ENCODE data around the gene TAS2R19. TPM values are rescaled to one million over a fixed set of nuclear protein-coding genes. Genes with fewer than 3 reads are reported as not detected.

The TAS2R19 gene
- total RNA-seq, 2 donors from 2014 or later = 3.0 to 4.2 TPM

DNA sequence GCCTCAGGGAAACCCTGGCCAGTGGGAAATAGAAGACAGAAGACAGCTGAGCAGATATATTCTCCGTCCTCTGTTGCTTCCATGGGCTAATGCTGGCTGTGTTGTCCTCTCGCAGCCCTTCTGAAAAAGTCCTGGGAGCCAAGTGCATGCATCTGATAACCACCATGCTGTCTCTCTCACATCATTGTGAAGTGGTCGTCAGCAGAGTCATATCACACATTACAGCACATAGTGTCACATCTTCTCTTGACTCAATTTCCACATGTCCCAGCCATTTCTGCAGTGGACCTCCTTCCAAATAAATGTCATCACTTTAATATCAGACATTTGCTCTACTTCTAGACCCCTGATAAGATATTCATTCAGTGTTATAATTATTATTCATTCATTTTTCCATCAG lies 28.1 kb downstream of the TAS2R19 start:
- ATAC-seq (no peak), DNase-seq (no peak)
- no peak overlapping the region for H3K27ac ChIP-seq
- no peak for TF ChIP-seq CTCF (IDR thresholded peaks at IDR 0.05)
- TF ChIP-seq POLR2A (IDR thresholded peaks at IDR 0.05) = no peak
- H3K9me3 ChIP-seq = no peaks in the 10 kb centered on the region
- no peaks in the 10 kb centered on the region for H3K4me1 ChIP-seq
- H3K4me3 ChIP-seq = no peak overlapping the region
- intact Hi-C loops (cut with DNase I) = no loop called here
- no peaks in the 10 kb centered on the region for H3K27me3 ChIP-seq
- no peaks in the 10 kb centered on the region for H3K36me3 ChIP-seq (replicated peaks in 1 of 2; ENCODE audit: insufficient read depth in 1 of 2, low read depth in 2 of 2)
- 91 to 100% methylated on average over 3 of the region's 3 CpGs for WGBS, 2 donors

DNA sequence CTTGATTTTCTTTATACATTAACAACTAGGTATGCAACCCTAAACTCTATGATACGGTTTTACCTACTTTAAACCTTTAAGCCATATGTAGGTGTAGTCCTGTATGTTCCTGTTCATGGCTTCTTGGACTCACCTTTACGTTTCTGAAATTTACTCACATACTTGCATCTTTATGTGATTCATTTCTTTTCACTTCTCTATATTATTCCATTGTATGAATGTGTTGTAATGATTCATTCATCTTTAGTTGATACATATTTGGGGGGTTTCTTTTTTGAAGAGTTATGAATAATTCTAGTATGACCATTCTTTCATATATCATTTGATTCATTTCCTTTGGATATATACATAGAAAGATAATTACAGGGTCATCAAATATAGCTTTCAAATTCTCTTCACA lies 33.3 kb downstream of the TAS2R19 start:
- Histone ChIP-seq H3K4me3 (no peak overlapping the region), H3K4me1 (no peaks in the 10 kb centered on the region), H3K27ac (no peak overlapping the region), H3K9me3 (no peaks in the 10 kb centered on the region), H3K27me3 (no peaks in the 10 kb centered on the region), H3K36me3 (replicated peaks in 1 of 2; ENCODE audit: insufficient read depth in 1 of 2, low read depth in 2 of 2) (no peaks in the 10 kb centered on the region)
- WGBS, 2 donors = 86 to 96% methylated on average over 2 of the region's 2 CpGs
- TF ChIP-seq CTCF (IDR thresholded peaks at IDR 0.05) = no peak
- no peak for TF ChIP-seq POLR2A (IDR thresholded peaks at IDR 0.05)
- ATAC-seq (no peak), DNase-seq (no peak)
- intact Hi-C loops (cut with DNase I) = no loop called here

DNA sequence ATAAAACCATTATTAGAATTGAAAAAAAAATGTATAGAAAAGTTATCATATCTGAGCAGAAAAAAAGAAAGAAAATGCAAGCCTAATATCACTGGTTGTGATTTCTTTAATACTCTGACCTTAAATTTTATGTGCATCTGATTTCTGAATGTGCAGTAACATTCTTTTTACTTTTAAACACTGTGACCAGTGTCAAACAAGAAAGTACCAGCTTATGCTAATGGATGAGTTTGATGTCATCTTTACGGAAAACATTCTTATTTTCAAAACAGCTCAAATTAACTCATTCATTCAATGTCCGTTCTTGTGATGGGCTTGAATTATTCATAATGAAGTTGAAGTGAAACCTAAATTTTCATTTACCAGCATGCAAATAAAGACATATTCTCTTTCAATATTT lies 35.6 kb downstream of the TAS2R19 start, which contains the start of gene TAS2R50:
Gene TAS2R50, minus strand, starts transcription at position 101 of the 400 bp plus-strand sequence. Its CDS starts 52 bp downstream, at position 49.
- no peaks in the 10 kb centered on the region for H3K9me3 ChIP-seq
- H3K27me3 ChIP-seq = no peaks in the 10 kb centered on the region
- intact Hi-C loops (cut with DNase I) = no loop called here
- H3K36me3 ChIP-seq (replicated peaks in 1 of 2; ENCODE audit: insufficient read depth in 1 of 2, low read depth in 2 of 2) = no peaks in the 10 kb centered on the region
- no peak for ATAC-seq
- 44 to 46% methylated on average over 2 of the region's 2 CpGs for WGBS, 2 donors
- H3K27ac ChIP-seq = no peak within 1 kb of the TSS
- H3K4me1 ChIP-seq = no peaks in the 10 kb centered on the region
- no peak within 1 kb of the TSS for H3K4me3 ChIP-seq
- DNase-seq = no peak
- TF ChIP-seq CTCF (IDR thresholded peaks at IDR 0.05) (no peak), POLR2A (IDR thresholded peaks at IDR 0.05) (no peak)

GRCh38 chr12:10982244-10982643 lies 40.2 kb downstream of the TAS2R19 start:
- H3K4me3 ChIP-seq = no peak overlapping the region
- intact Hi-C loops (cut with DNase I) = no loop called here
- no peaks in the 10 kb centered on the region for H3K36me3 ChIP-seq (replicated peaks in 1 of 2; ENCODE audit: insufficient read depth in 1 of 2, low read depth in 2 of 2)
- TF ChIP-seq CTCF (IDR thresholded peaks at IDR 0.05) (no peak), POLR2A (IDR thresholded peaks at IDR 0.05) (no peak)
- 91 to 95% methylated on average over 5 of the region's 5 CpGs for WGBS, 2 donors
- no peak for ATAC-seq
- H3K27ac ChIP-seq = no peak overlapping the region
- no peaks in the 10 kb centered on the region for H3K4me1 ChIP-seq
- H3K27me3 ChIP-seq = no peaks in the 10 kb centered on the region
- H3K9me3 ChIP-seq = no peaks in the 10 kb centered on the region
- no peak for DNase-seq

DNA sequence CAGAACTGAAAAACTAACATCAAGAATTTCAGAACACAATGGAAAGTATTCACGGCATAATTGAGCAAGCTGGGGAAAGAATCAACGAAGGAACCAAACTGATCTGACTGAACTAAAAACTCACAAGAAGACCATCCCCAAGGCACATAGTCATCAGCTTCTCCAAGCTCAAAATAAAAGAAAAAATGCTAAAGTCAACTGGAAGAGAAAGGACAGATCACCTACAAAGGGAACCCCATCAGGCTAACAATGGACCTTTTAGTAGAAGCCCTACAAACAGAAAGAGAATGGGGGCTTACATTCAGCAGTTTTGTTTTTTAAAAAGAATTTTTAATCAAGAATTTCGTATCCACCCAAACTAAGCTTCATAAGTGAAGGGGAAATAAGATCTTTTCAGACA lies 47.5 kb downstream of the TAS2R19 start:
- WGBS, 2 donors = 84 to 89% methylated on average over 3 of the region's 3 CpGs
- no peak overlapping the region for H3K4me3 ChIP-seq
- intact Hi-C loops (cut with DNase I) = no loop called here
- no peak overlapping the region for H3K27ac ChIP-seq
- TF ChIP-seq CTCF (IDR thresholded peaks at IDR 0.05) (no peak), POLR2A (IDR thresholded peaks at IDR 0.05) (no peak)
- DNase-seq (no peak), ATAC-seq (no peak)
- H3K4me1 ChIP-seq = no peaks in the 10 kb centered on the region
- no peaks in the 10 kb centered on the region for H3K27me3 ChIP-seq
- no peaks in the 10 kb centered on the region for H3K9me3 ChIP-seq
- H3K36me3 ChIP-seq (replicated peaks in 1 of 2; ENCODE audit: insufficient read depth in 1 of 2, low read depth in 2 of 2) = no peaks in the 10 kb centered on the region
